ENCODE measurements around the gene CRIP3.

DNA sequence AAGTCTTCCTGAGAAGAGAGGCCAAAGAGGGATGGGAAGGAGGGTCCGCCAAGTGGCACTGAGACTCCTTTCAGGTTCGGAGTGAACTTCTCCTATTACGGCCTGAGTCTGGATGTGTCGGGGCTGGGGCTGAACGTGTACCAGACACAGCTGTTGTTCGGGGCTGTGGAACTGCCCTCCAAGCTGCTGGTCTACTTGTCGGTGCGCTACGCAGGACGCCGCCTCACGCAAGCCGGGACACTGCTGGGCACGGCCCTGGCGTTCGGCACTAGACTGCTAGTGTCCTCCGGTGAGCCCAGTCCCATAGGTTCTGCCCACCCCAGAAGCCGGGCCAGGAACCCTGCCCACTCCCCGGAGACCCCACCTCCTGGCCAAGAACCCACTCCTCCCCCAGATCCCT lies 6.5 kb downstream of the CRIP3 start:
- TF ChIP-seq, protein P1, sequence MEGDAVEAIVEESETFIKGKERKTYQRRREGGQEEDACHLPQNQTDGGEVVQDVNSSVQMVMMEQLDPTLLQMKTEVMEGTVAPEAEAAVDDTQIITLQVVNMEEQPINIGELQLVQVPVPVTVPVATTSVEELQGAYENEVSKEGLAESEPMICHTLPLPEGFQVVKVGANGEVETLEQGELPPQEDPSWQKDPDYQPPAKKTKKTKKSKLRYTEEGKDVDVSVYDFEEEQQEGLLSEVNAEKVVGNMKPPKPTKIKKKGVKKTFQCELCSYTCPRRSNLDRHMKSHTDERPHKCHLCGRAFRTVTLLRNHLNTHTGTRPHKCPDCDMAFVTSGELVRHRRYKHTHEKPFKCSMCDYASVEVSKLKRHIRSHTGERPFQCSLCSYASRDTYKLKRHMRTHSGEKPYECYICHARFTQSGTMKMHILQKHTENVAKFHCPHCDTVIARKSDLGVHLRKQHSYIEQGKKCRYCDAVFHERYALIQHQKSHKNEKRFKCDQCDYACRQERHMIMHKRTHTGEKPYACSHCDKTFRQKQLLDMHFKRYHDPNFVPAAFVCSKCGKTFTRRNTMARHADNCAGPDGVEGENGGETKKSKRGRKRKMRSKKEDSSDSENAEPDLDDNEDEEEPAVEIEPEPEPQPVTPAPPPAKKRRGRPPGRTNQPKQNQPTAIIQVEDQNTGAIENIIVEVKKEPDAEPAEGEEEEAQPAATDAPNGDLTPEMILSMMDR (IDR thresholded peaks at IDR 0.05), result no peak
- no peak for TF ChIP-seq POLR2A (IDR thresholded peaks at IDR 0.05)

Measured in esophagus squamous epithelium (tissue), 4 donors.